Measurements from ENCODE around the gene TMCO6.

TMCO6 gene

DNA sequence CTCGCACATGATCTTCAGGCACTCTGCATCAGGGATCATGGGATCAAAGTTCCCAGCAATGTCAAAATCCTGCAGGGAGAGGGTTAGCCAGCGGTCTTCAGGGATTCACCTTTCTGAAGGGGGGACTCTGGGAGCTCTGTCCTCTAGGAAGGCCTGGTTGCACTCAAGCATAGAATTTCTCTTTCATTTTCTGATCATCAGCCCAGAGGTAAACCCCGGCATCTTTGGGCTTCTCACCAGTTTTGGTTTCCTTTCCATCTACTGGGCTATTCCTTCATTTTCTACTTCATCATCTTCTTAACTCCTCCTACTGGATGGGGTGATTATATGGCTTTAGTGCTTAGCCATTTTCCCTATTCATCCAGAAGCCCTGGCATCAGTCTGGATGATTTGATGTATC is 38.7 kb downstream of the TMCO6 start:
- ATAC-seq (no peak), DNase-seq (no peak)
- Mint-ChIP-seq H3K4me1 (peaks cover 7% of the 10 kb centered on the region), H3K4me3 (no peak overlapping the region), H3K9me3 (no peaks in the 10 kb centered on the region), H3K27me3 (no peaks in the 10 kb centered on the region), H3K27ac (no peak overlapping the region)

DNA sequence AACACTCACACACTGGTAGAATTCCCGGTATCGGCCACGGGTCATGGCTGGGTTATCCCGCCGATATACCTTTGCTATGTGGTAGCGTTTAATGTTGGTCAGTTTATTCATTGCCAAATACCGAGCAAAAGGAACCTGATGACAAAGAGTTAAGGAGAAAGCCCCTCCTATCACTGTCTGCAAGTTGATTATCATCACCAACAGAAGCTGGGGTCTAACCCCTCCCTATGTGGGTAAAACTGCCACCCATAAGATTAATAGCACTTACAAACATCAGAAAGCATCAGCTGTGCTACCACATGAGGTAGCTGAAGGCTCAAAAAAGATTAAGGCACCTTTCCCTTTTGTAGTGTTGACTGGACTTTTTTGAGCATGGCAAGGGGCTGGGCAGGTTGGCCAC is 39.7 kb downstream of the TMCO6 start:
- no peak for ATAC-seq
- Mint-ChIP-seq H3K4me1 (peaks cover 7% of the 10 kb centered on the region), H3K9me3 (no peaks in the 10 kb centered on the region), H3K4me3 (no peak overlapping the region), H3K27me3 (no peaks in the 10 kb centered on the region), H3K27ac (no peak overlapping the region)
- DNase-seq: no peak

DNA sequence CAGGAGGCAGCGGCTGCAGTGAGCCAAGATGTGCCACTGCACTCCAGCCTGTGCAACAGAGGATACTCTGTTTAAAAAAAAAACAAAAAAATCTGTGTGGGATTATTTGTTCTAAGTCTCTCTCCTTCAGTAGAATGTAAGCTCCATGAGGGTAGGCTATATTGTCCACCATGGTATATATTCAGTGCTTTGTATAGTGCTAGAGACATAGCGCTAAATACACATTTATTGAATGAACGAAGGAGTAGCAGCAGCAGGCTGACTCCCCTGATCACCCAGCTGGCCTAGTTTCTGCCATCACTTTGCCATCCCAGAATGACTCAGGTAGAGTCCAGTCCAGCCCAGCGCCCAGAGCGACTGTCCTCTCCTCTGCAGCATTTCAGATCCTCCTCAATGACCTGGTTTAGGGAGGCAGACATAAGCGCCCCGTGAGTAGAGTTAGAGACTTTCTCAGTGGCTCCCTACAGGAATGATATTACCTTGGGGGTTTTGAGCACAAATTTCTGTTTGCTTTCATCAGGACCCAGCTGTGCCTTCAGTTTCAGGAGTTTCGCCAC is 51.2 kb downstream of the TMCO6 start:
- Mint-ChIP-seq H3K27ac (peak overlapping the region; percentile 98), H3K4me1 (peaks cover 54% of the 10 kb centered on the region), H3K27me3 (no peaks in the 10 kb centered on the region), H3K9me3 (no peaks in the 10 kb centered on the region), H3K4me3 (peak overlapping the region; percentile 95 to 100)
- DNase-seq (peak in 1 of 2 donors; percentile 16), ATAC-seq (no peak)

DNA sequence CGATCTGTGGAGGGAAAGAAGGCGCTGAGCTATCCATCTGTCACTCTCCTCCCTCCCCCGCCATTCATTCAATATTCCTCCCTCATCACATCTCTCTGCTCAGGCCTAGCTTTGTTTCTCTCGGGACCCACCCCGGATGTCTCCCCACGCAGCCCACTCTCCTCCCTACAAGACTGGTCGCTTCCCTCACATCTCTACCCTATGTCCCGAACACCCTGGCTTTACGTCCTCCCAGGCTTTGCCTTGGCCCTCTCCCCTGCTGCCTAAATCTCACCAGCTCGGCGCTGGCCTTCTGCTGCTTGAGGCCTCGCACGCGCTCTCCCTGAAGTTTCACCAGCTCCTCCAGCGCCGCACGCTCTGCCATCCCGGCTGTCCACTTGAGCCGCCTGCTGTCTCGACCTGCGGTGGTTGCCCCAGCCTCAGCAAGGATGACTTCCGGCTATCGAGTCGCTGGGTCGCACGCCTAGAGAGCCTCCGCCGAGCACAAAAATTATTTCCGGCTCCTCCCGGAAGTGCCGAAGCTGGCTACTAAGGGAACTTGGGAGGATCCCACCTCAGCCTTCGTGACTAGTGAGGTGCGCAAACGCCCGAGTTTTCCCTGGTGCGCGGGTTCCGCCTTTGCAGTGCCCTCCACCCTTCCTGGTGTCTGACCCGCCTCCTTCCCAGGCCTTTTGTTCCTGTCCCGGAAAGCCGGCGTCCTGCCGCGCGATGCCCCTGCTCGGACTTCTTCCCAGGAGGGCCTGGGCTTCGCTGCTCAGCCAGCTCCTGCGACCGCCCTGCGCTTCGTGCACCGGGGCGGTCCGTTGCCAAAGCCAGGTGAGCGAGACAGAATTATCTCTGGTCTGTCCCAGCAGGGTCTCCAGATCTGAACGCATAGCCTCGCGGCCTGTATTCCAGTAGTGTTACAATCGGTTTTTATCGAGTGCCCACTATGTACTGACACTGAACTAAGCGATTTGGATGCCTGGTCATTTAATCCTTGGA is 52.0 kb downstream of the TMCO6 start, which contains the start of the genes HARS1 and HARS2:
Gene HARS1 (minus strand): TSS at position 430 of the 984 bp plus-strand sequence. CDS start 66 bp downstream, at position 364.
Gene HARS2 (plus strand): TSS at position 515 of the 984 bp plus-strand sequence. CDS start 194 bp downstream, at position 709.
- peaks cover 54% of the 10 kb centered on the region for H3K4me1 Mint-ChIP-seq

DNA sequence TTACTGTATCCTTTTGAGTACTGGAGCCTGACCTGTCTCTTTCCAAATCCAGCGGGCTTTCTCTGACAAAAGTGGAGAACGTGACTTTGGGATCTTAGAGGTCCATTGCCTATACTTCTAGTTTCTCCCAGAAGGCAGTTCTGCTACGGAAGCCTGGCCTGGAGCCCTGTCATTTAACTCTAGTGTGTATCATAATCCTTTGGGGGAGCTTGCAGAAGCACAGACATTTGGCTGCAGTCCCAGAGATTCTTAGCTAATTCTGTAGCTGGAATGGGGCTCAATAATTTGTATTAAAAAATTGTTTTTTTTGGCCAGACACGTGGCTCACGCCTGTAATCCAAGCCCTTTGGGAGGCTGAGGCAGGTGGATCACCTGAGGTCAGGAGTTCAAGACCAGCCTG is 55.0 kb downstream of the TMCO6 start:
- DNase-seq (no peak), ATAC-seq (no peak)
- no peak overlapping the region for H3K4me3 Mint-ChIP-seq
- H3K27ac Mint-ChIP-seq: peak overlapping the region in 1 of 2 donors; percentile 10
- H3K4me1 Mint-ChIP-seq: peaks cover 39% of the 10 kb centered on the region
- H3K27me3 Mint-ChIP-seq: no peaks in the 10 kb centered on the region
- H3K9me3 Mint-ChIP-seq: no peaks in the 10 kb centered on the region

More for the DNA sequence above, 52.0 kb downstream of the TMCO6 start, which contains the start of the genes HARS1 and HARS2:
- peak within 1 kb of the TSS; percentile 98 for H3K27ac Mint-ChIP-seq
- peak; percentile 80 to 88 for DNase-seq
- ATAC-seq: peak; percentile 98
- peak within 1 kb of the TSS; percentile 95 to 100 for H3K4me3 Mint-ChIP-seq
- H3K9me3 Mint-ChIP-seq: no peaks in the 10 kb centered on the region
- no peaks in the 10 kb centered on the region for H3K27me3 Mint-ChIP-seq
